ENCODE results near the gene GH2.

DNA sequence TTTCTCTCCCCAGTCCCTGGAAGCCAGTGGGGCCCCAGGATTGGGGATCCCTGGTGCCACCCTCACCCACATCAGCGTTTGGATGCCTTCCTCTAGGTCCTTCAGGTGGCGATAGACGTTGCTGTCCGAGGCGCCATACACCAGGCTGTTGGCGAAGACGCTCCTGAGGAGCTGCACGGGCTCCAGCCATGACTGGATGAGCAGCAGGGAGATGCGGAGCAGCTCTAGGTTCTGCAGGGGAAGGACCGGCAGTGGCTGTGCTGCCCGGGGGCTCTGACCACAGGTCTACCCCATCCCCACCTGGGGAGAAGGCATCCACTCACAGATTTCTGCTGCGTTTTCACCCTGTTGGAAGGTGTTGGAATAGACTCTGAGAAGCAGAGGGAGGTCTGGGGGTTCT, 1.0 kb downstream of the GH2 start:
- TF ChIP-seq, protein P1, sequence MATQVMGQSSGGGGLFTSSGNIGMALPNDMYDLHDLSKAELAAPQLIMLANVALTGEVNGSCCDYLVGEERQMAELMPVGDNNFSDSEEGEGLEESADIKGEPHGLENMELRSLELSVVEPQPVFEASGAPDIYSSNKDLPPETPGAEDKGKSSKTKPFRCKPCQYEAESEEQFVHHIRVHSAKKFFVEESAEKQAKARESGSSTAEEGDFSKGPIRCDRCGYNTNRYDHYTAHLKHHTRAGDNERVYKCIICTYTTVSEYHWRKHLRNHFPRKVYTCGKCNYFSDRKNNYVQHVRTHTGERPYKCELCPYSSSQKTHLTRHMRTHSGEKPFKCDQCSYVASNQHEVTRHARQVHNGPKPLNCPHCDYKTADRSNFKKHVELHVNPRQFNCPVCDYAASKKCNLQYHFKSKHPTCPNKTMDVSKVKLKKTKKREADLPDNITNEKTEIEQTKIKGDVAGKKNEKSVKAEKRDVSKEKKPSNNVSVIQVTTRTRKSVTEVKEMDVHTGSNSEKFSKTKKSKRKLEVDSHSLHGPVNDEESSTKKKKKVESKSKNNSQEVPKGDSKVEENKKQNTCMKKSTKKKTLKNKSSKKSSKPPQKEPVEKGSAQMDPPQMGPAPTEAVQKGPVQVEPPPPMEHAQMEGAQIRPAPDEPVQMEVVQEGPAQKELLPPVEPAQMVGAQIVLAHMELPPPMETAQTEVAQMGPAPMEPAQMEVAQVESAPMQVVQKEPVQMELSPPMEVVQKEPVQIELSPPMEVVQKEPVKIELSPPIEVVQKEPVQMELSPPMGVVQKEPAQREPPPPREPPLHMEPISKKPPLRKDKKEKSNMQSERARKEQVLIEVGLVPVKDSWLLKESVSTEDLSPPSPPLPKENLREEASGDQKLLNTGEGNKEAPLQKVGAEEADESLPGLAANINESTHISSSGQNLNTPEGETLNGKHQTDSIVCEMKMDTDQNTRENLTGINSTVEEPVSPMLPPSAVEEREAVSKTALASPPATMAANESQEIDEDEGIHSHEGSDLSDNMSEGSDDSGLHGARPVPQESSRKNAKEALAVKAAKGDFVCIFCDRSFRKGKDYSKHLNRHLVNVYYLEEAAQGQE (IDR thresholded peaks at IDR 0.05), result no peak
- TF ChIP-seq JUND (IDR thresholded peaks at IDR 0.05) (no peak), TAF1 (conservative IDR thresholded peaks at IDR 0.05) (no peak), RAD21 (IDR thresholded peaks at IDR 0.05) (no peak), GABPA (IDR thresholded peaks at IDR 0.05 in 1 of 2, conservative IDR thresholded peaks at IDR 0.05 in 1 of 2) (no peak), MAX (IDR thresholded peaks at IDR 0.05) (no peak), YY1 (IDR thresholded peaks at IDR 0.05) (no peak), RXRA (IDR thresholded peaks at IDR 0.05) (no peak)
- TF ChIP-seq, protein P2, sequence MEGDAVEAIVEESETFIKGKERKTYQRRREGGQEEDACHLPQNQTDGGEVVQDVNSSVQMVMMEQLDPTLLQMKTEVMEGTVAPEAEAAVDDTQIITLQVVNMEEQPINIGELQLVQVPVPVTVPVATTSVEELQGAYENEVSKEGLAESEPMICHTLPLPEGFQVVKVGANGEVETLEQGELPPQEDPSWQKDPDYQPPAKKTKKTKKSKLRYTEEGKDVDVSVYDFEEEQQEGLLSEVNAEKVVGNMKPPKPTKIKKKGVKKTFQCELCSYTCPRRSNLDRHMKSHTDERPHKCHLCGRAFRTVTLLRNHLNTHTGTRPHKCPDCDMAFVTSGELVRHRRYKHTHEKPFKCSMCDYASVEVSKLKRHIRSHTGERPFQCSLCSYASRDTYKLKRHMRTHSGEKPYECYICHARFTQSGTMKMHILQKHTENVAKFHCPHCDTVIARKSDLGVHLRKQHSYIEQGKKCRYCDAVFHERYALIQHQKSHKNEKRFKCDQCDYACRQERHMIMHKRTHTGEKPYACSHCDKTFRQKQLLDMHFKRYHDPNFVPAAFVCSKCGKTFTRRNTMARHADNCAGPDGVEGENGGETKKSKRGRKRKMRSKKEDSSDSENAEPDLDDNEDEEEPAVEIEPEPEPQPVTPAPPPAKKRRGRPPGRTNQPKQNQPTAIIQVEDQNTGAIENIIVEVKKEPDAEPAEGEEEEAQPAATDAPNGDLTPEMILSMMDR (IDR thresholded peaks at IDR 0.05; ENCODE audit: low read depth, low read length, missing input control), result no peak
- TF ChIP-seq, protein P3, sequence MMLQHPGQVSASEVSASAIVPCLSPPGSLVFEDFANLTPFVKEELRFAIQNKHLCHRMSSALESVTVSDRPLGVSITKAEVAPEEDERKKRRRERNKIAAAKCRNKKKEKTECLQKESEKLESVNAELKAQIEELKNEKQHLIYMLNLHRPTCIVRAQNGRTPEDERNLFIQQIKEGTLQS (IDR thresholded peaks at IDR 0.05), result no peak

All from liver (tissue), 3 donors.